ENCODE results near the gene DNAAF8.

DNAAF8 gene

DNA sequence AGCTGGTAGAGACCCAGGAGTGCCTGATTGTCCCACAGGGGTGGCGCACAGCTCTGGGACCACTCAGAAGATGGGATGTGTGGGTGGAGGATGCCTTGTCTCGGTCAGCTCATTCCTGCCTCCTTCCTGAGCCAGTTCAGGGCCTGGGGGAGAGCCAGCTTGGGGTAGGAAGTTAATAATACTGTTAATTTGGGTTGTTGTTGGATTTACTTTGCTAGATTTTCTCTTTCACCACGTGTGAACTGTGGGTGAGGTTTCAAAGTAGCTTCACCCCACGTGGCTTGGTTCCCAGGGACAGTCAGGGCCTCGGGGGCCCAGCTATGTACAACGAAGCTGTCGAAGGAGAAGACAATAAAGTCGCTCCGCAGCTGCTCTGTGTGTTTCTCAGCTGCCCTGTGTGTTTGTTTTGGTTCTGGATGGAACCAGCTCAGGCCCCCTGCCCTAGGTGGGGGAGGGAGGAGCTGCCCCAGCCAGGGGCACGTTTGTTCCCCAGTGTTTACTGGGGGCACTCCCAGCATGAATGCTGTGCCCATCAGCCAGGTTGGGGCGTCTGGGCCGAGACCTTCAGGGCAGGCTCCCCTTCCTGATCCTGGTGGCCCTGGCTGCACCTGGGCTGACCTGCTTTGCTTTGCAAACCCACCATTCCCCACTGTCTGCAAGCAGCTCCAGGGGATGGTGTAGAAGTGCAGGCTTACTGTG is 38.7 kb upstream of the DNAAF8 start:
- in situ Hi-C loops (cut with MboI; ENCODE audit: low sequenced_read_pairs, unreplicated experiment): no loop called here
- no peak for DNase-seq (ENCODE audit: low spot score)
- no peak for TF ChIP-seq CTCF (IDR thresholded peaks at IDR 0.05; ENCODE audit: borderline replicate concordance, control extremely low read depth, extremely low read depth, insufficient read depth, missing control alignments)

DNA sequence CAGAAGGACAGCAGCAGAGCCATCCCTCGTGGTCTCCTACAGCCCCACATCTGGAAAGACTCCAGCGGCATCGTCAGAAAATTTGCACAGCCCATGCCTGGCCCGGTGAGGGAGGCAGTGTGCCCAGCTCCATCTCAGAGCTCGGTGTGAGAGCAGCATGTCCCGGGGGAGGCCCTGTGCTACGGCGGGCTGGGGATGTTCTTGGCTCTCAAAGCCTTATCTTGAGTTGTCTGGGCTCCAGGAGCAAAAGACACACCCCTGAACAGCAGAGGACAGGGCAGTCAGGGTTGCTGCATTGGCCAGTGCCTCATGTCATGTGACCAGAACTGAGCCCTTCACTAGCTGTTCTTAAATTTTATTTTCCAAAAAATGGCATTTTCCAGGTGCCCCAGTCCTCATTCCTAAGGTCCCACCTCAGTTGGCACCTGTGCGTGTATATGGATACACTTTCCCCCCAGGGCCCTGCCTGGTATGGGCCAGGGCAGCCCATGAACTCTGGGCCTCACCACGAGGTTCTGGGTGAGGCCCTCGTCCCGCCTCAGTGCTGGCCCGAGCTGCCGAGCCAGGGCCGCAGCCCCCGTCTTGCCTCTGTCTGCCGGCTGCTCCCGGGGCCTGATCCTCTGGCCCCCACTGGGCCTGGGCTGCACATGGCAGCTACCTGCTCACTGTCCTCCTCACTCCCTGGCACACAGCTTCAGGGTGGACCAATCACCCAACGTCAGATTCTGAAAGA is 38.0 kb upstream of the DNAAF8 start:
- in situ Hi-C loops (cut with MboI; ENCODE audit: low sequenced_read_pairs, unreplicated experiment): no loop called here
- no peak for TF ChIP-seq CTCF (IDR thresholded peaks at IDR 0.05; ENCODE audit: borderline replicate concordance, control extremely low read depth, extremely low read depth, insufficient read depth, missing control alignments)
- no peak for DNase-seq (ENCODE audit: low spot score)

GRCh38 chr16:4696905-4697847 is 37.2 kb upstream of the DNAAF8 start:
- no peak for DNase-seq (ENCODE audit: low spot score)
- TF ChIP-seq CTCF (IDR thresholded peaks at IDR 0.05; ENCODE audit: borderline replicate concordance, control extremely low read depth, extremely low read depth, insufficient read depth, missing control alignments): no peak
- in situ Hi-C loops (cut with MboI; ENCODE audit: low sequenced_read_pairs, unreplicated experiment): no loop called here

GRCh38 chr16:4697848-4698291 is 36.5 kb upstream of the DNAAF8 start:
- TF ChIP-seq CTCF (IDR thresholded peaks at IDR 0.05; ENCODE audit: borderline replicate concordance, control extremely low read depth, extremely low read depth, insufficient read depth, missing control alignments): no peak
- in situ Hi-C loops (cut with MboI; ENCODE audit: low sequenced_read_pairs, unreplicated experiment): no loop called here

GRCh38 chr16:4698321-4699045 is 35.9 kb upstream of the DNAAF8 start:
- DNase-seq (ENCODE audit: low spot score): no peak
- TF ChIP-seq CTCF (IDR thresholded peaks at IDR 0.05; ENCODE audit: borderline replicate concordance, control extremely low read depth, extremely low read depth, insufficient read depth, missing control alignments): no peak
- in situ Hi-C loops (cut with MboI; ENCODE audit: low sequenced_read_pairs, unreplicated experiment): no loop called here

More at GRCh38 chr16:4697848-4698291, 36.5 kb upstream of the DNAAF8 start:
- DNase-seq (ENCODE audit: low spot score): no peak
